ENCODE measurements around the gene ZNF280D. TPM values are rescaled to one million over a fixed set of nuclear protein-coding genes. Genes with fewer than 3 reads are reported as not detected.
A peak's percentile ranks its signal among the peaks of the same experiment; 100 is the strongest.
"Not testable (repeated sequence)": the region's sequence is repeated elsewhere in the genome, so short reads cannot be mapped to it uniquely, and the experiment has no call there.

The ZNF280D gene
- total RNA-seq, result 10 to 100 TPM; 21.3 to 26.1 TPM

GRCh38 chr15:56733136-56734012 is at the start of gene ZNF280D:
ZNF280D (minus strand) TSS chr15:56733509; CDS start chr15:56707109, 26,400 bp downstream.
- Mint-ChIP-seq H3K36me3 (ENCODE audit: insufficient read depth in 2 of 2) (peaks cover 5 to 9% of the 10 kb centered on the region in 2 donors), H3K9me3 (no peaks in the 10 kb centered on the region), H3K27me3 (ENCODE audit: low read depth) (peaks cover 15% of the 10 kb centered on the region)

GRCh38 chr15:56782306-56782705 is 49.0 kb upstream of the ZNF280D start:
- ATAC-seq (replicated peaks in 1 of 2), result no peak
- H3K4me1 Mint-ChIP-seq (ENCODE audit: low read depth), result peaks cover 20% of the 10 kb centered on the region
- peaks cover 8 to 13% of the 10 kb centered on the region in 2 donors for H3K36me3 Mint-ChIP-seq (ENCODE audit: insufficient read depth in 2 of 2)
- no peak overlapping the region for H3K27ac Mint-ChIP-seq
- DNase-seq, result no peak
- peaks cover 22% of the 10 kb centered on the region for H3K27me3 Mint-ChIP-seq (ENCODE audit: low read depth)
- H3K9me3 Mint-ChIP-seq, result peaks cover 0 to 7% of the 10 kb centered on the region in 2 donors
- H3K4me3 Mint-ChIP-seq, result no peak overlapping the region

More at GRCh38 chr15:56733136-56734012, at the start of gene ZNF280D:
- peaks cover 18% of the 10 kb centered on the region for H3K4me1 Mint-ChIP-seq (ENCODE audit: low read depth)
- H3K4me3 Mint-ChIP-seq, result peak within 1 kb of the TSS; percentile 92 to 94
- DNase-seq, result peak; percentile 82 to 83
- peak; percentile 89 to 90 for ATAC-seq (replicated peaks in 1 of 2)
- H3K27ac Mint-ChIP-seq, result peak within 1 kb of the TSS; percentile 97

- Mint-ChIP-seq H3K4me1 (ENCODE audit: low read depth) (peaks cover 13% of the 10 kb centered on the region), H3K36me3 (ENCODE audit: insufficient read depth in 2 of 2) (peaks cover 7 to 11% of the 10 kb centered on the region in 2 donors)
- ATAC-seq (replicated peaks in 1 of 2), result no peak
These were observed 48.4 kb upstream of the ZNF280D start for GRCh38 chr15:56781666-56782065.

GRCh38 chr15:56780102-56780725 is 46.9 kb upstream of the ZNF280D start:
- H3K36me3 Mint-ChIP-seq (ENCODE audit: insufficient read depth in 2 of 2); H3K9me3 Mint-ChIP-seq: not testable (repeated sequence)
- peak; percentile 25 to 49 for DNase-seq
- Mint-ChIP-seq H3K4me1 (ENCODE audit: low read depth) (peaks cover 16% of the 10 kb centered on the region), H3K27ac (peak overlapping the region; percentile 24), H3K4me3 (peak overlapping the region in 1 of 2 donors; percentile 14), H3K27me3 (ENCODE audit: low read depth) (peaks cover 22% of the 10 kb centered on the region)
- peak; percentile 54 to 89 for ATAC-seq (replicated peaks in 1 of 2)

More at GRCh38 chr15:56781666-56782065, 48.4 kb upstream of the ZNF280D start:
- Mint-ChIP-seq H3K27ac (no peak overlapping the region), H3K9me3 (peaks cover 0 to 7% of the 10 kb centered on the region in 2 donors), H3K27me3 (ENCODE audit: low read depth) (peaks cover 22% of the 10 kb centered on the region), H3K4me3 (no peak overlapping the region)
- no peak for DNase-seq

- H3K4me3 Mint-ChIP-seq; H3K36me3 Mint-ChIP-seq (ENCODE audit: insufficient read depth in 2 of 2); DNase-seq; H3K27ac Mint-ChIP-seq; ATAC-seq (replicated peaks in 1 of 2); H3K9me3 Mint-ChIP-seq: not testable (repeated sequence)
- Mint-ChIP-seq H3K4me1 (ENCODE audit: low read depth) (peaks cover 20% of the 10 kb centered on the region), H3K27me3 (ENCODE audit: low read depth) (peaks cover 29% of the 10 kb centered on the region)
These were observed 46.1 kb upstream of the ZNF280D start for GRCh38 chr15:56779449-56779848.

GRCh38 chr15:56778761-56779160 is 45.5 kb upstream of the ZNF280D start:
- no peak overlapping the region for H3K4me3 Mint-ChIP-seq
- H3K27me3 Mint-ChIP-seq (ENCODE audit: low read depth), result peaks cover 36% of the 10 kb centered on the region
- peaks cover 25% of the 10 kb centered on the region for H3K4me1 Mint-ChIP-seq (ENCODE audit: low read depth)
- H3K36me3 Mint-ChIP-seq (ENCODE audit: insufficient read depth in 2 of 2), result peaks cover 6 to 10% of the 10 kb centered on the region in 2 donors
- ATAC-seq (replicated peaks in 1 of 2), result no peak
- H3K9me3 Mint-ChIP-seq, result peaks cover 0 to 6% of the 10 kb centered on the region in 2 donors
- DNase-seq, result no peak
- H3K27ac Mint-ChIP-seq, result no peak overlapping the region

- Mint-ChIP-seq H3K4me1 (ENCODE audit: low read depth) (peaks cover 25% of the 10 kb centered on the region), H3K27me3 (ENCODE audit: low read depth) (peaks cover 52% of the 10 kb centered on the region), H3K9me3 (peaks cover 0 to 3% of the 10 kb centered on the region in 2 donors), H3K4me3 (no peak overlapping the region), H3K36me3 (ENCODE audit: insufficient read depth in 2 of 2) (peaks cover 6 to 10% of the 10 kb centered on the region in 2 donors), H3K27ac (no peak overlapping the region)
- DNase-seq (no peak), ATAC-seq (replicated peaks in 1 of 2) (no peak)
These were observed 43.5 kb upstream of the ZNF280D start for GRCh38 chr15:56776839-56777238.

- no peak for ATAC-seq (replicated peaks in 1 of 2)
- DNase-seq, result no peak
- Mint-ChIP-seq H3K27me3 (ENCODE audit: low read depth) (peaks cover 50% of the 10 kb centered on the region), H3K27ac (no peak overlapping the region), H3K4me3 (no peak overlapping the region), H3K4me1 (ENCODE audit: low read depth) (peaks cover 23% of the 10 kb centered on the region), H3K9me3 (peaks cover 0 to 3% of the 10 kb centered on the region in 2 donors), H3K36me3 (ENCODE audit: insufficient read depth in 2 of 2) (peaks cover 6 to 7% of the 10 kb centered on the region in 2 donors)
These were observed 42.3 kb upstream of the ZNF280D start for GRCh38 chr15:56775641-56776040.

- Mint-ChIP-seq H3K27ac (no peak overlapping the region), H3K4me3 (no peak overlapping the region), H3K9me3 (no peaks in the 10 kb centered on the region), H3K4me1 (ENCODE audit: low read depth) (peaks cover 15% of the 10 kb centered on the region), H3K36me3 (ENCODE audit: insufficient read depth in 2 of 2) (peaks cover 0 to 2% of the 10 kb centered on the region in 2 donors), H3K27me3 (ENCODE audit: low read depth) (peaks cover 44% of the 10 kb centered on the region)
- DNase-seq, result no peak
- no peak for ATAC-seq (replicated peaks in 1 of 2)
These were observed 41.0 kb upstream of the ZNF280D start for GRCh38 chr15:56774356-56774755.

GRCh38 chr15:56772868-56773639 is 39.7 kb upstream of the ZNF280D start:
- Mint-ChIP-seq H3K4me3 (no peak overlapping the region), H3K27ac (no peak overlapping the region), H3K9me3 (no peaks in the 10 kb centered on the region), H3K27me3 (ENCODE audit: low read depth) (peaks cover 41% of the 10 kb centered on the region), H3K36me3 (ENCODE audit: insufficient read depth in 2 of 2) (no peaks in the 10 kb centered on the region), H3K4me1 (ENCODE audit: low read depth) (peaks cover 15% of the 10 kb centered on the region)
- ATAC-seq (replicated peaks in 1 of 2) (no peak), DNase-seq (no peak)

- no peak overlapping the region for H3K27ac Mint-ChIP-seq
- ATAC-seq (replicated peaks in 1 of 2) (no peak), DNase-seq (no peak)
- H3K4me1 Mint-ChIP-seq (ENCODE audit: low read depth), result peaks cover 32% of the 10 kb centered on the region
- no peaks in the 10 kb centered on the region for H3K9me3 Mint-ChIP-seq
- H3K4me3 Mint-ChIP-seq, result no peak overlapping the region
- no peaks in the 10 kb centered on the region for H3K36me3 Mint-ChIP-seq (ENCODE audit: insufficient read depth in 2 of 2)
- H3K27me3 Mint-ChIP-seq (ENCODE audit: low read depth), result peaks cover 35% of the 10 kb centered on the region
These were observed 36.9 kb upstream of the ZNF280D start for GRCh38 chr15:56770173-56770572.

GRCh38 chr15:56767315-56767714 is 34.0 kb upstream of the ZNF280D start:
- H3K27ac Mint-ChIP-seq, result peak overlapping the region; percentile 88
- peaks cover 10% of the 10 kb centered on the region for H3K27me3 Mint-ChIP-seq (ENCODE audit: low read depth)
- no peaks in the 10 kb centered on the region for H3K36me3 Mint-ChIP-seq (ENCODE audit: insufficient read depth in 2 of 2)
- H3K9me3 Mint-ChIP-seq, result no peaks in the 10 kb centered on the region
- peak overlapping the region in 1 of 2 donors; percentile 47 for H3K4me3 Mint-ChIP-seq
- ATAC-seq (replicated peaks in 1 of 2) (peak; percentile 92 to 95), DNase-seq (peak in 1 of 2 donors; percentile 12)
- peaks cover 28% of the 10 kb centered on the region for H3K4me1 Mint-ChIP-seq (ENCODE audit: low read depth)
